GM10266 (cell line): ENCODE measurements around the gene ZFAND6.
"Not testable (repeated sequence)": the region's sequence is repeated elsewhere in the genome, so short reads cannot be mapped to it uniquely, and the experiment has no call there.

Source experiments
- DNase-seq: peaks from one replicate; pipeline ENCODE4 v3.0.0; 2012; ENCODE audit errors: extremely low spot score
- TF ChIP-seq, protein P1 (sequence below): IDR thresholded peaks from 2 replicates; pipeline ENCODE4 v1.5.1; 2012; ENCODE audit warnings: mild to moderate bottlenecking, low read depth; ENCODE audit not compliant: control insufficient read depth, insufficient read depth; ENCODE audit errors: missing control alignments

The ZFAND6 gene

DNA sequence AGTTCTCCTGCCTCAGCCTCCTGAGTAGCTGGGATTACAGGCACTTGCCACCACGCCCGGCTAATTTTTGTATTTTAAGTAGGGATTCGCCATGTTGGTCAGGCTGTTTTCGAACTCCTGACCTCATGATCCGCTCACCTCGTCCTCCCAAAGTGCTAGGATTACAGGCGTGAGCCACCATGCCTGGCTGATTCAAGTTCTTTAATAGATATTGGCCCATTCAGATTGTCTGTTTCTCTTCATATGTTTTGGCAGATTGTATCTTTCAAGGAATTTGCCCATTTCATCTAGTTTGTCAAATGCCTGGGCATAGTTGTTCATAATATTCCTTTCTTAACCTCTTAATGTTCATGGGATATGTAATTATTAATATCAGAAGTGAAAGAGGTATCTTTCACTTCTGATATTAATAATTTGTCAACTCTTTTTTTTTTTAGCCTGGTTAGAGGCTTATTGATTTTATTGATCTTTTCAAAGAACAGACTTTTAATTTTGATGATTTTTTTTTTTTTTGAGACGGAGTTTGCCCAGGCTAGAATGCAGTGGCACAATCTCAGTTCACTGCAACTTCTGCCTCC, 40.2 kb upstream of the ZFAND6 start:
- no peak for DNase-seq
- TF ChIP-seq, protein P1, sequence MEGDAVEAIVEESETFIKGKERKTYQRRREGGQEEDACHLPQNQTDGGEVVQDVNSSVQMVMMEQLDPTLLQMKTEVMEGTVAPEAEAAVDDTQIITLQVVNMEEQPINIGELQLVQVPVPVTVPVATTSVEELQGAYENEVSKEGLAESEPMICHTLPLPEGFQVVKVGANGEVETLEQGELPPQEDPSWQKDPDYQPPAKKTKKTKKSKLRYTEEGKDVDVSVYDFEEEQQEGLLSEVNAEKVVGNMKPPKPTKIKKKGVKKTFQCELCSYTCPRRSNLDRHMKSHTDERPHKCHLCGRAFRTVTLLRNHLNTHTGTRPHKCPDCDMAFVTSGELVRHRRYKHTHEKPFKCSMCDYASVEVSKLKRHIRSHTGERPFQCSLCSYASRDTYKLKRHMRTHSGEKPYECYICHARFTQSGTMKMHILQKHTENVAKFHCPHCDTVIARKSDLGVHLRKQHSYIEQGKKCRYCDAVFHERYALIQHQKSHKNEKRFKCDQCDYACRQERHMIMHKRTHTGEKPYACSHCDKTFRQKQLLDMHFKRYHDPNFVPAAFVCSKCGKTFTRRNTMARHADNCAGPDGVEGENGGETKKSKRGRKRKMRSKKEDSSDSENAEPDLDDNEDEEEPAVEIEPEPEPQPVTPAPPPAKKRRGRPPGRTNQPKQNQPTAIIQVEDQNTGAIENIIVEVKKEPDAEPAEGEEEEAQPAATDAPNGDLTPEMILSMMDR: no peak

GRCh38 chr15:80020149-80020548, 39.3 kb upstream of the ZFAND6 start:
- DNase-seq: not testable (repeated sequence)

DNA sequence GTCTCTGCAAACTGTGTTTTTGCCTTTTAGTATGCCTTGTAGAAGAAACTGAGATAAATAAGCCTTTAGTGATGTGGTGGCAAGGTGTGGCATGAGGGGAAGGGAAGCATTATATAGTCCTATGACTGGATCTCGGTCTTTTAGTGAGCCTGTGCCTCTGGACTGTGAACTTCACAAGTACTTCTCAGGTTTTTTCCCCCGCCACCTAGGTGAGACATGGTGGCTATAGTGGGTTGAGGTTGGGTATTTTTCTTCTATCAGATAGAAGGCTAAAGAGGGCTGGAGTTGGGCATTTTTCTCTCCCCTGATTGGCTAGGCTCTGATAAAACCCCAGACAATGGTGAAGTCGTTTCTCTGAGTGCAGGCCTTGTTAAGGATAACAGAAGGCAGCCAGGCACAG, 38.7 kb upstream of the ZFAND6 start:
- TF ChIP-seq, protein P1: no peak
- no peak for DNase-seq

GRCh38 chr15:80026310-80026709, 33.2 kb upstream of the ZFAND6 start:
- TF ChIP-seq, protein P1: no peak
- DNase-seq: no peak

DNA sequence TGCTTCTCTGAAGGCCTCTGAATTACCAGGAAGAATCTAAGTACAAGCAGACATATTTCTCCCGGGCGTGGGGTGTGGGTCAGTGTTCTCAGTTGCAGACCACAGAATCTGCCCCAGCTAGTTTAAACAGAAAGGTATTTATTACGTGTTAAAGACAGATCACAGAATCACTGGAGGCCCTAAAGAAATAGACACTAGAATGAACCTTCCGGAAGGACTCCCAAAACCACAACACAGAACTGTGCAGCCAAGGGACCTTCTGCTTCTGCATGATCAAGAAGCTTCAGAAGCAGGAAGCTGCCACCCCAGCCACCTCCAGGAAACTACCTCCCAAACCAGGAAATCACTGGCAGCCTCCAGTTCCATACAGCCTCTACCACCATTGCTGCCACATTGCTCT, 32.7 kb upstream of the ZFAND6 start:
- TF ChIP-seq, protein P1: no peak
- DNase-seq: no peak

DNA sequence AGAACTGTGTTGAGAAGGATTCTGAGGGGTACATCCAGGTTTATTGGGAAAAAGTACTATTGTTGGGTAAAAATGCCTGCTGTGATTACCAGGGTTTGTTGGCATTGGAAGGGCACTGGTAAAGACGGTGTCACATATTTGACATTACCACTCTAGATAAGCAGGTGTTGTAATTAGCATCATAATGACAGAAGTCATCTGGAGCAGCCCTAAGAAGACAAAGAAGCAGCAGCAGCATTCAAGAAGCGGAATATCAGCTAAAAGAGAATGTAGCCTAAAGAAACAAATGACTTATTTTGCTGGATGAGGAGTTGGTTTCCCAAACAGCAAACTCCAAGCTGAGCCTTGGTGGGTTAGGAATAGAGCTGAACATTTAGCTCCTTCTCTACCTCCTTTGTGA, 30.5 kb upstream of the ZFAND6 start:
- DNase-seq: no peak
- TF ChIP-seq, protein P1: no peak

DNA sequence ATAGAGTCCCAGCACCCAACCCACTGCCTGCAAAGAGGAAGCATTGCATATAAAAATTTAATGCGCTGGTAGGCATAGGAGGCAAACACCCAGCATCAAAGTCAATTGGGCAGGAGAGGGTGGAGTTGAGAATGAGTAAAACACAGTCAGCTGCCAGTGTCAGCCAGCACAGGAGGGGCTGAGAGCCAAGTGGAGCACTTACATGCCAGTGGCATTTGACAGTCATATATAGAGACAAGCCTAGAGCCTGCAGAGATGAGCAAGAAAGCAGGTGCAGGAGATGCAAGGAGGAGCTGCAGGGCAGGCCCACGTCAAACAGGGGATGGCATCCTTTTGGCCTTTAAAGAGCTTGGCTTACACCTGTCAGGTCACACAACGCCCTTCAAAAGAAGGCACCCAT, 27.6 kb upstream of the ZFAND6 start:
- TF ChIP-seq, protein P1: no peak
- no peak for DNase-seq

DNA sequence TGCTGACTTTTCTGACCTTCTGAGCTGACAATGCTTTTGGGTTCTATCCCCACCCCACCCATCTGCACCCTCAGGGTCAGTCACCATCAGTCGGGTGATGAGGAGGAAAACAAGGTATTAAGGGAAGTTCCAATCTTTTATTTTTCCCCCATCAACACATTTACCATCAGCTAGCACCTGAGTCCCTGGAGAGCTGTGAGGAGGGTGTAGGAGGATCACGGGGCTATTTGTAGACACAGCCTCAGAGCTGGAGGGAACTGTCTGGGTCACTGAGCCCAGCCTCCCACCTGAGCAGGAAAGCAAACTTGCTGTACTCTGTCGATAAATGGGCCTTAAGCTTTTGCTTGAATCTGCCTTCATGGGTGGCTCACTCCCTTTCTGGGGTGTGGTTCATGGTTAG, 24.8 kb upstream of the ZFAND6 start:
- TF ChIP-seq, protein P1: no peak
- peak; percentile 37 for DNase-seq
